GM18511 (cell line): ENCODE data around the gene GPATCH4.
"Not testable (repeated sequence)": the region's sequence is repeated elsewhere in the genome, so short reads cannot be mapped to it uniquely, and the experiment has no call there.

Source experiments
- ATAC-seq: cut with Tn5 transposase; IDR thresholded peaks from one replicate; pipeline ENCODE4 v1.9.1; 2021; ENCODE audit warnings: mild to moderate bottlenecking, moderate library complexity; ENCODE audit not compliant: unreplicated experiment

The GPATCH4 gene

DNA sequence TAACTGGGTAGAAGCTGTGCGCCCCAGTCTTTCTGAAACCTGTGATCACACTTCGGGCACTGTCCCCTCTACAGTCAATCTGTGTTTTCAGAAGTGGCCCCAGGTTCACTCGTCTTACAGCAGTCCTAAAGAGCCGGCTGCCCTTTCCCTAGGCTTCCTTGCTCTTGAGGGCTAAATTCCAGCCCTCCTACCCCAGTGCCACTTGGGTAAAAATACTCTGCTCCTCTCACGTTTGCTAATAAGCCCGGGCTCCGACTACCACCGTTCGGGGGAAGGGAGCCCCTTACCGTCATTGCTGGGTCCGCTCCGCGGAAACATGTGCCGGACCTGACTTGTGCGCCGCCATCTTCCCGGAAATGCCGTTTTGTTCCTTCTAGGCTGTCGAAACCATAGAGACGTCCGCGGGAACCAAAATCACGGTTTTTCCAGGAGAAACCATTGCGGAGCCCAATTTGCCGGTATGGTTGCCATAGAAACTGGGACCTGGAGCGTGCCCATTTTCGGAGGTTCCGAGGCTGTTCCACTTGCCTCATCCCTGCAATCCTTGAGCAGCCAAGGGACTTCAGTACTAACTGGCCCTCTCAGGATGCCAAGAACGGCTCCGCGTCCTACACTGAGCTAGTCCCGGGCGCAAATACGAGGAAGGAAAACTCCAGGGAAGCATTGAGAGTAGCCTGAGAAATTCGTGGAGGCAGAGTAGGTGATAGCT lies at the start of gene GPATCH4:
GPATCH4 (minus strand) TSS at position 358 of the 709 bp plus-strand sequence.
- peak; percentile 76 for ATAC-seq

DNA sequence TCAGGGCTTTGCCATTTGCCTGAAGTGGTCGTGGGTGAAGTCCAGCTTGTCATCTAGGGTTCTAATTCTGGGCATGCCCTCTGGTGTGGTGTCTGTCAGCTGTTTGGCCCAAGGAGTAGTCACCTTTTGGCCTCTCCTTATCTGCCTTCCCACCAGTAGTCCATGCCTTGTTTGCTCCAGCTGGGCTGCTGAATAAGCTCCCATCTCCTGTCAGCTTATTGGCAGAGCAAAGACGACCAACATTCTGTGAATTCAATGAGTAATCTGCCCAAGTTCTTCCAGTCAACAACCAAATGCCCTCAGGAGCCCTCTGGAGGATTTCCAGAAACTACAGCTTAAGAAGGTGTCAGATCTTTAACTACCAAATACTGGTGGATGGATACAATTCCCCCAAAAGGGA lies 47.7 kb upstream of the GPATCH4 start:
- ATAC-seq, result no peak

DNA sequence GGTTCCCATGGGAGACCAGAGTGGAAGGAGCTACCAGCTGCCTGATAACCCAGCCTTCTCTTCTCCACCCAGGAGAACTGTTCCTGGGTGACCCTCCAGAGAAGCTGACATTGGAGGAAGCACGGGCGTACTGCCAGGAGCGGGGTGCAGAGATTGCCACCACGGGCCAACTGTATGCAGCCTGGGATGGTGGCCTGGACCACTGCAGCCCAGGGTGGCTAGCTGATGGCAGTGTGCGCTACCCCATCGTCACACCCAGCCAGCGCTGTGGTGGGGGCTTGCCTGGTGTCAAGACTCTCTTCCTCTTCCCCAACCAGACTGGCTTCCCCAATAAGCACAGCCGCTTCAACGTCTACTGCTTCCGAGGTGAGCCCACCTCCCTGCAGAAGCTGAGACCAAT lies 47.2 kb upstream of the GPATCH4 start:
- ATAC-seq, result no peak

DNA sequence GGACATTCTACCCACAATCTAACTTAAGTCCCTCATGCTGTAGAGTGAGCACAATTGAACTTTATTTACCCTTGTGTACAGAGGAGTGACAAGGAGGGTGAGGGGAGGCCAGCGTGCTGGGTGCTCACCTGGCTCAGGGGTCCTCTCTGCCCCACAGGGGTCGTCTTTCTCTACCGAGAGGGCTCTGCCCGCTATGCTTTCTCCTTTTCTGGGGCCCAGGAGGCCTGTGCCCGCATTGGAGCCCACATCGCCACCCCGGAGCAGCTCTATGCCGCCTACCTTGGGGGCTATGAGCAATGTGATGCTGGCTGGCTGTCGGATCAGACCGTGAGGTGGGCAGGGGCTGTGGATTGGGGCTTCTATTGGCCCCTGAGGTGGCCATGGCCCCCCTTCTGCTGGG lies 46.1 kb upstream of the GPATCH4 start:
- no peak for ATAC-seq

DNA sequence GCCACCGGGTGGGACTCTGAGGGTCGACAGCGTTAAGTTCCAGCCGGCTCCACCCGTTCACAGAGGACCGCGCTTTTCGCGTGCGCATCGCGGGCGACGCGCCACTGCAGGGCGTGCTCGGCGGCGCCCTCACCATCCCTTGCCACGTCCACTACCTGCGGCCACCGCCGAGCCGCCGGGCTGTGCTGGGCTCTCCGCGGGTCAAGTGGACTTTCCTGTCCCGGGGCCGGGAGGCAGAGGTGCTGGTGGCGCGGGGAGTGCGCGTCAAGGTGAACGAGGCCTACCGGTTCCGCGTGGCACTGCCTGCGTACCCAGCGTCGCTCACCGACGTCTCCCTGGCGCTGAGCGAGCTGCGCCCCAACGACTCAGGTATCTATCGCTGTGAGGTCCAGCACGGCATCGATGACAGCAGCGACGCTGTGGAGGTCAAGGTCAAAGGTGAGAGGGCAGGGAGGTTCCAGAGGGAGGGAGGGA lies 45.5 kb upstream of the GPATCH4 start:
- no peak for ATAC-seq

DNA sequence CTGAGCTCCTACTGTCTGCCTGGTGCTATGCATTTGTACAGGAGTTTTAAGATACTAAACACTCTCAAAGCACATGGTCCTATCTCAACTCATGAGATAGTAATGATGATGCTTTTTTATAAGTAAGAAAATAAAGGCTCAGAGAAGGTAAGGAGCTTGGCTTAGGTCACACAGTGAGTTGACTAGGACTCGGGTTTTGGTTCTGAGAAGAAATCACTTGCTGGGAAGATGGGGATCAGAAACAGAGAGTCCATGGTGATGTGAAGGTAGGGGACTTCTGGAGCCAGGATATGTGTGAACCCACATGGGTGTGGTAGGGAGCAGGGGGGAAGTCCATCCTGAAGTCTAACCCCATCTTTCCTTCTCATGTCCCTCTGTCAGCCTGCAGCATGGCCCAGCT lies 44.4 kb upstream of the GPATCH4 start:
- ATAC-seq, result no peak

DNA sequence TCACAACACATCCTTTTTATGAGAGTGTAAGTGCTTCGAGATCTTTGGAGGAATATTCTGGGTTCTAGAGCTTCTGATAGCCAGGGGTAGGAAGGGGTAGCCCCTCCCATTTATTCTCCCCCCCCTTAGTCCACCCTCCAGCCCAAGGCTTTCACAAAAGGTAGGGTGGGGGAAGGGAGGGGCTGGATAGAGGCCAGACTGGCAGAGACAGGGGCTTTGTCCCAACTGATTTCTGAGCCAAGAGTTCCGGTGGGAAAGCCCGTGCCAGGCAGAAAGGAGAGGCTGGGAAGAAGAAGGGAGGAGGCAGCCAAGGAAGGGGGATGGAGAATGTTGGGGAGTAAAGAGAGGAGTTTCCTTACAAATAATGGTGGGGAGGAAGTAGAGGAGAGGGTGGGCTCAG lies 43.8 kb upstream of the GPATCH4 start:
- ATAC-seq, result no peak

DNA sequence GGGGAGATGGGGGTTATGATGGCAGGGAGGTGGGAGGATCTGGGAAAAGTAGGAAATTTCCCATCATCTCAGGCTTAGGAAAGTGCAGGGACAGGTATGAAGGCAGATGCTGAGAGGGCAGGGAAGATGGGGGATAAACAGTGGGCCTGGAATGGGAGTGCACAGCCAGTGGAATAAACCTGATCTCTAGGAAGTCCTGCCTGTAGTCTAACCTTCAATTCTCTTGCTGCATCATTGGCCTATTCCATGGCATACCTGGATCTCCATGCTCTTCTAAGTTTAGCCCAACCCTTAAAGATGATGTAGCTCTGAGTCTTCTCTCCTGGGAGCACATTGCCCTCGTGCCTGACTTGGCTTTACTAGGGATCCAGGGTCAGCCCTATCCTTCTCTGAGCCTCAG lies 43.4 kb upstream of the GPATCH4 start:
- ATAC-seq, result no peak

DNA sequence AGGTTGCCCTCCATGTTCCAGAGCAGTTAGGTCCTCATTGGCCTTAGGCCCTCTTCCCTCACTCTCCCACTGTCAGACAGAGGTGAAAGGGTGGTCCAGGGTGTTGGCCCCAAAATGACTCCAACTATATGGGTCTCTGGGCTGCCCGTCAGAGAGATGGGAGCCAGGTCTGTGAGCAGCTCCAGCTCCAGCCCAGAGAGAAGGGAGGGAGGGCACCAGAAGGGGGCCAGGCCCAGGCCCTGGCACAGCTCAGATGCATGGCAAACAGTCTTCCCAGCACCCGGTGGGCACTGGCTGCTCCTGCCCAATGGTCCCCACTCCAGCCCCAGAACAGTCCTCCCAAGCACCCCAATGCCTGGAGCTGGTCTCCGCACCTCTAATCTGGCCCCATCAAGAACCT lies 42.9 kb upstream of the GPATCH4 start:
- no peak for ATAC-seq

DNA sequence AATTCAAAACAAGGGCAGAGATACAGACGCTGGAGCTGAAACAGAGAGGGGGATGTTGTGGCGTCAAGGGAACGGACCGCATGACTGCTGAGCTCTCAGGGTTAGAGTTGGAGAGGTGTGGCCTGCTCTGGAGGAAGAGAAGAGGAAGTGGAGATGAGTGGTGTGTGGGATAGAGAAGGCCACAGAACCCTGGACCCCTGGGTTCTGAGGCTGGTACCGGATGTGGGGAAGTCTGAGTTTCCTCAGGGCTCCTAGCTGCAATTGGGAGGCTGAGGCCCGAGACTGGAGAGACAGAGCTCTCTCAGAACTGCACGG lies 42.5 kb upstream of the GPATCH4 start:
- ATAC-seq, result peak; percentile 61

DNA sequence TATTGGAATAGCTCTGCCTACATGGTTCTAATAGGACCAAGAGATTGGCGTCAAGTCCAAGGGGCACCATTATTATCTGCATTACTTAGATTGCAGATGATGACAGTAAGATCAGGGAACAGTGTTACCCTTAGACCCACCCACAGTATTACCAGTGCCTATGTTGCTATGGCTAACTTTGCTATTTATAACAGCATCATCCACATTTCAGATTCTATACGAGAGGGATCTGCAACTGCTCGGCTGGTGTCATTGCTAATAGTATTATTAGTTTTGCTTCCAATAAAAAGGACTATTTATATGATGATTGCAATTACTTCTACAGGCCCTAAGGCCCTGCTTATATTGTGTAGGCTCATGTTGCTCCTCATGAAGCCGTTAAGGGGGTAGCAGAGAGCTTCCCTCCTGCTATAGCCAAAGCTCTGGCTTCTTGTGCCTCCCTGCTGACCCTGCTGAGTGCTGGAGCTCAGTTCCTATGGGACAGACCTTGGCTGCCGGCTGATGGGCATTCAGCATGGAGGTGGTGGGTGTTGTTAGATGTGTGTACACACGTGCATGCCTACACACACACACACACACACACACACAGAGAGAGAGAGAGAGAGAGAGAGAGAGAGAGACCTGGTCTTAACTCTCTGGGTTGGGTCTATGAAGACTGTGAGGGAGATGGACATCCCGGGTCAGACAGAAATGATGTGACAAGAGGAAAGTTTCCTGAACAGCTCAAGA lies 41.9 kb upstream of the GPATCH4 start:
- ATAC-seq, result no peak

DNA sequence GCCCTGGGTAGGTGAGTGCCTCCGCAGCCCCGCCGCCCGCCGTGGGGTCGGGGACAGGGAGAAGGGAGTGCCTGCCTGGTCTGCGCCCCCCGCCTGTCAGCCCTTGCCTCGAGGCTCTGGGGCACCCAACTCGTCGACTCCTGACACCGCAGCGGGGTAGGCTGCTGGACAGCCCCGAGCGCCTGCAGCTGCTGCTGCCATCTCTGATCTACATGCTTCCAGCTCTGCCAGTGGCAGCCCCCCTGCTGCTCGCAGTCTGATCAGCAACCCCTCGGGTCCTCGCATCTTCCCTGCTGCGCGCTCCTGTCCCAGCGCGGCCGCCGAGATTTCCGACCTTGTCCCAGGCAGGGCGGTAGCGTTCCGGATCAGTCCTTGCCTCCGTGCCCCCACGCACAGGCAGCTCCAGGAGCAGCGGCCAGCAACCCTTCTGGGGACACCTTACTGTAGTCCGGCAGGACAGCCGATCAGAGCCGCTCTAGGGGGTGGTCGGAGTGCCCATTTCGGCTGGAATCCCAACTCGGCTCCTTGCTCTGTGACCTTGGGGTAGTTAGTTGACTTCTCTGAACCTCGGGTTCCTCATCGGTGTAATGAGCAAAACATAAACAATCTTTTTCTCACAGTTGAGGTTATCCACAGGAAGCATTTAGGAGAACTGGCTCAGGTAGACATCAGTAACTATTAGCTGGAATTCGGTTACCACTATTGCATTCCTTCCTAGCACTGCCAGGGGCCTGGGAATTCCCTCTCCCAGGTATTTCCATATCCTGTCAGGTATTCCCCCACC lies 41.2 kb upstream of the GPATCH4 start:
- no peak for ATAC-seq

DNA sequence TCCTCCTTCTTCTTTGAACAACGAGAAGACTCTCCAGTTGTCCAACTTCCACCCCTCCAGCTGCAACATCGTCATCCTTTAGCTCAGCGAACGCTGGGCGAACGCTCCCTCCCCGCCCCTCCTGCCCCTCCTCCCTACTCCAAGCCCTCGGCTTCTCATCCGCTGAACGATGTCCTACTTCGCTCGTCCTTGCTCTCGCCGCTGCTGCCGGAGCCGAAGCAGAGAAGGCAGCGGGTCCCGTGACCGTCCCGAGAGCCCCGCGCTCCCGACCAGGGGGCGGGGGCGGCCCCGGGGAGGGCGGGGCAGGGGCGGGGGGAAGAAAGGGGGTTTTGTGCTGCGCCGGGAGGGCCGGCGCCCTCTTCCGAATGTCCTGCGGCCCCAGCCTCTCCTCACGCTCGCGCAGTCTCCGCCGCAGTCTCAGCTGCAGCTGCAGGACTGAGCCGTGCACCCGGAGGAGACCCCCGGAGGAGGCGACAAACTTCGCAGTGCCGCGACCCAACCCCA lies 40.5 kb upstream of the GPATCH4 start, which contains the start of gene BCAN:
BCAN (plus strand) TSS at position 357 of the 504 bp plus-strand sequence. CDS start 3,938 bp downstream, outside the sequence.
- ATAC-seq, result no peak

DNA sequence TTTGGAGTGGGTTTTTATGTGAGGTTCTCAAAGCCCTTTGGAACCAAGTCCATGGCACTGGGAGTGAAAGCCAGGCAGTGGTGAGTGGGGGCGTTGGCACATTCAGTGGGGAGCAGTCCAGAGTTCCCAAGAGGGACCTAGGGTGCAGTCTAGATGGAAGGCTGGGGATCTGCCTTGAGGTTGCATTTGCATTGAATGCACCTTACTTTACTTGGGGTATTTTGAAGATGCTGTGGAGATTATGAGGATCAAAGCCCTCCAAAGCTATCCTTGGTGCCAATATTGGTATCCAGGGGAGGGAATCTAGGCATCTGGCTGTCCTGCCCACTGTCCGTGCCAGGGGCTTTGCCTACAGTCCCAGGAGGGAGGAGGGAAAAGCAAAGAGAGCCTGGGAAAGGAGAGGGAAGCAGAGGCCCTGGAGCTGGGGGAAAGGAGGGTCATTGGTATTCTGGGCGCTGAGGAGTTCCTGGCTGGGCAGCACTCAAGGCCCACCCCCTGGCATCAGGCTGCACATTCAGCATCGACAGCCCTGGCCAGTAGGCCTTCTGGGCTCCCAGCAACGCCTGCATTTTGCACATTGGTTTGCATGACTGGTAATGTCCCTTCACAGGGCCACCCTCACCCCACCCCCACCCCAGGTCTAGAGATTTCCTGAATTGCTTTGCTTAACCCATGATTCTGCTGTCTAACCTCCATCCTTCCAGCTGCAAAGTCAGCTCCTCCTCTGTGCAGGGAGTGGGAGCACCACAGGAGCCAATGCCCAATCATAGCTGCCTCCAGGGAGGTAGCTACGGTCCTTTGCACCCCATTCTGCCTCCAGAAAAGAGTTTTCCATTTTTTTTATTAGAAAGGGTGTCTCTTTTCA lies 39.8 kb upstream of the GPATCH4 start:
- no peak for ATAC-seq

DNA sequence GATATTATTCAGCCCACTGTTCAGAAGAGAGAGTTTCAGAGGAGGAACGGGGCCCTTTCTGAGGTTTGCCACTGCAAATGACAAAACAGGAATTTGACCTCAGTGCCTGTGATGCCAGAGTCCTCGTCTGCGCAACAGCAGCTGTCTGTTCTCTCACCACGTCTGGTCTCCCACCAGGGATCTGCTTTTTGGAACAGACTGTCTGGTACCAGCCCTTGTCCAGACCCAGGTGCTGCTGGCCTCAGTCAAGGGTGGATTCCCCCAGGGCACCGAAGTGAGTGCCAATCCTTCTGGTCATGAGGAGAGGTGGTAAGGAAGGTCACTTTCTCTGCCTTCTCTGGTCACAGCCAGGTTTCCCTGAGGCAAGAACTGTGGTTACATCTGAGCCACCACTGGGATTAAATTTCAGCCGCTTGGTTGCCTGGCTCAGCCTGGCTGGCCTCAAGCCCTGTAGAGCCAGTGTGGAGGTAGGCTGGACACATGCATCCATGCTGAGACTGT lies 38.4 kb upstream of the GPATCH4 start:
- no peak for ATAC-seq

DNA sequence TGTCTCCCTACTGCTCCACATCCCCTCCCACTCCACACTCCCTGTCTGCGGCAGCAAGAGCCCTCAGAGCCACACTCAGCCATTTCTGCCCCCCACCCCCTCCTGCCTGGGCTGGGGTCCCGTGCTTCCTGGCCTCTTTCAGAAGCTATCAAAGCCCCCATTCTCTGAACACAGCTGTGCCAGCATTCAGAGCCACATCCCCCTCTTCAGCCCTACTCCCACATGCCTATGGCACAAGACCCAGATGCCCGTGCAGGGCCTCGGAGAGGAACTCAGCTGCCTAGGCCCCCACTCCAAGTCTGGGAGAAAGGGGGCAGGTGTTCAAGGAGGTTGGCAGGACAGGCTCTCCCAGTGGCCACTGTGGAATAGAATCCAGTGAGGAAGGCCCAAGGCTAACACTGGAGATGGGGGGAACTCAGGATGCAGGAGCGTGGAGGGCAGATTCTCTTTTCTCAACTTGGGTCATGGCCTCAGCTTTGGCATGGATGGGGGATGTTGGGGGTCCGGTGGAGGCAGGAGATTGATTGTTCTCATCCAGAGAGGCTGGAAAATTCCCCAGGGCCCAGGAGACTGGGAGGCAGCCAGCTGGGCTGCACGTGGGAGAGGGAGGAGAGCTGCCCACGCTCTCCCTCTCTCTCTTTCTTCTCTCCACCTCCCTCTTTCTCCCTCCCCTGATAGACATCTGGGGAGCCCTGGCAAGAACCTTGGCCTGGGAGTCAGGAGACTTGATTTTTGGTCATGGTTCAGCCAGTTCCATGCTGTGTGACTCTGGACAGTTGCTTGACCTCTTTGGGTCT lies 37.1 kb upstream of the GPATCH4 start:
- no peak for ATAC-seq

DNA sequence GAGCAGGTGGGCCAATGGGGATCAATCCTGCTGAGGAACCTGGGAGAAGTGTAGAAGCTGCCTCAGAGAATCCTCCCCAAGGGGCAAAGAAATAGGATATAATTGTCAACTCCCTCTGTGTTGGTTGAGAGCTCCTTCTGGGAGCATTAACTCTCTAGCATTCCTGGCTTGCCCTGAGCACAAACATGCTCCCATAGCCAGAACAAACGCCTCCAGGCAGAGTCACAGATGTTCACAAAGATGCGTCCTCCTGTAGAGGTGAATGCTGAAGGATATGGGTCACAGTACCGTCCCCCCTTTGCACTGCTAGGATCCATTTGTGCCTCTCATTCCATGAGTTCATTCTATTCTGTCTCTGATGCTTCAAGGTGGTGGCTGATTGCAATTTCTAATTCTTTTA lies 31.1 kb upstream of the GPATCH4 start:
- ATAC-seq, result no peak

DNA sequence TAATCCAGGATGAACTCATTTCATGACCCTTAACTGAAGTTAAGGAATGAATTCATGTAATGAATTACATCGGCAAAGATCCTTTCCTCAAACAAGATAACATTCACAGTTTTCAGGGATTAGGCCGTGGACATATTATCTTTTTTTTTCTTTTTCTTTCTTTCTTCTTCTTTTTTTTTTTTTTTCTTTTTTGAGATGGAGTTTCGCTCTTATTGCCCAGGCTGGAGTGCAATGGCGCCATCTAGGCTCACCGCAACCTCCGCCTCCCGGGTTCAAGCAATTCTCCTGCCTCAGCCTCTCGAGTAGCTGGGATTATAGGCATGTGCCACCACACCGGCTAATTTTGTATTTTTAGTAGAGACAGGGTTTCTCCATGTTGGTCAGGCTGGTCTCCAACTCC lies 29.9 kb upstream of the GPATCH4 start:
- not testable (repeated sequence) for ATAC-seq

DNA sequence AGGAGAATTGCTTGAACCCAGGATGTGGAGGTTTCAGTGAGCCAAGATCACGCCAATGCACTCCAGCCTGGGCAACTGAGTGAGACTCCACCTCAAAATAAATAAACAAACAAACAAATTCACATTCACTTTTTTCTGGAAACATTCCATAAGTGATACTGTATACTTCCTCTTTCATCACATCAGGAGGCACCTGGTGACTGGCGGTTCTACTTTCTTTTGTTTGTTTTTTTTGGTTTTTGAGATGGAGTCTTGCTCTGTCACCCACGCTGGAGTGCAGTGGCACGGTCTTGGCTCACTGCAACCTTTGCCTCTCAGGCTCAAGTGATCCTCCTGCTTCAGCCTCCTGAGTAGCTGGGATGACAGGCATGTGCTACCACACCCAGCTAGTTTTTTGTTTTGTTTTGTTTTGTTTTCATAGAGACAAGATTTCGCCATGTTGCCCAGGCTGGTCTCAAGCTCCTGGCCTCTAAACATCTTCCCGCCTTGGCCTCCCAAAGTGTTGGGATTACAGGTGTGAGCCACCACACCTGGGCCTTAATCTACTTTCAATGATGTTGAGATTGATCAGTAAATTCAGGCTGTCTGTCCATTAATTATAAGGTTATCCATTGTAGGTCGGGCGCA lies 28.7 kb upstream of the GPATCH4 start:
- ATAC-seq, result no peak
